Measurements from ENCODE around the gene SIAH1.
"Not testable (repeated sequence)": the region's sequence is repeated elsewhere in the genome, so short reads cannot be mapped to it uniquely, and the experiment has no call there.

The SIAH1 gene

GRCh38 chr16:48332978-48333377 is 52.2 kb downstream of the SIAH1 start:
- no peak for DNase-seq (ENCODE audit: low spot score)

GRCh38 chr16:48330841-48331192 is 54.4 kb downstream of the SIAH1 start:
- DNase-seq (ENCODE audit: low spot score), result no peak

- DNase-seq (ENCODE audit: low spot score), result no peak
These were observed 54.9 kb downstream of the SIAH1 start for GRCh38 chr16:48330189-48330840.

- DNase-seq (ENCODE audit: low spot score), result no peak
These were observed 56.1 kb downstream of the SIAH1 start for GRCh38 chr16:48329138-48329537.

GRCh38 chr16:48326915-48327314 is 58.3 kb downstream of the SIAH1 start:
- DNase-seq (ENCODE audit: low spot score), result no peak

GRCh38 chr16:48323783-48324775 is 61.1 kb downstream of the SIAH1 start:
- no peak for DNase-seq (ENCODE audit: low spot score)

GRCh38 chr16:48321317-48322036 is 63.7 kb downstream of the SIAH1 start:
- no peak for DNase-seq (ENCODE audit: low spot score)

- peak; percentile 18 for DNase-seq (ENCODE audit: low spot score)
These were observed 66.6 kb downstream of the SIAH1 start for GRCh38 chr16:48318630-48319029.

- DNase-seq (ENCODE audit: low spot score), result no peak
These were observed 67.4 kb downstream of the SIAH1 start for GRCh38 chr16:48317614-48318315.

- no peak for DNase-seq (ENCODE audit: low spot score)
These were observed 68.2 kb downstream of the SIAH1 start for GRCh38 chr16:48317026-48317425.

GRCh38 chr16:48313905-48314304 is 71.3 kb downstream of the SIAH1 start:
- not testable (repeated sequence) for DNase-seq (ENCODE audit: low spot score)

GRCh38 chr16:48310908-48311641 is 74.1 kb downstream of the SIAH1 start:
- no peak for DNase-seq (ENCODE audit: low spot score)

Measured in iPS-NIHi11 (cell line).